Fibroblast of lung (primary cell): ENCODE results near the gene SRSF5.

ENCODE experiments used
- CTCF ChIP-seq, 2 donors: IDR thresholded peaks in 1 of 2; conservative IDR thresholded peaks in 1 of 2; 1 replicate in 1 of 2; 2 replicates in 1 of 2; pipeline ENCODE4 v1.5.1; 2011 to 2012; ENCODE audit warnings: low read length in 2 of 2, control low read depth in 1 of 2, inconsistent platforms in 1 of 2, low read depth in 1 of 2, mild to moderate bottlenecking in 1 of 2
- EZH2 ChIP-seq: IDR thresholded peaks from 2 replicates; pipeline ENCODE4 v1.5.1; 2012; ENCODE audit warnings: low read length, control low read depth, mild to moderate bottlenecking; ENCODE audit errors: missing control alignments

GRCh38 chr14:69753860-69754259, 13.1 kb upstream of the SRSF5 start:
- TF ChIP-seq EZH2 = no peak
- no peak for TF ChIP-seq CTCF (conservative IDR thresholded peaks at IDR 0.05 in 1 of 2, IDR thresholded peaks at IDR 0.05 in 1 of 2; ENCODE audit: low read depth in 1 of 2, low read length in 2 of 2)
